Naive thymus-derived CD4-positive, alpha-beta T cell (primary cell): ENCODE data around the gene IQGAP2. TPM values are rescaled to one million over a fixed set of nuclear protein-coding genes. Genes with fewer than 3 reads are reported as not detected.

Experiments
- ATAC-seq: fragments of 150-1000 bp; cut with Tn5 transposase; 2 replicates; pipeline ENCODE4 v1.10.0; 2021; ENCODE audit warnings: mild to moderate bottlenecking, moderate library complexity
- CTCF ChIA-PET: fragments of 350-600 bp; sonication (Branson Sonifier 250); formaldehyde crosslinking; loops from one replicate; lab custom pipeline; 2021; ENCODE audit warnings: antibody characterized with exemption; lab: Charles Lee
- POLR2A ChIA-PET: fragments of 350-600 bp; sonication (Branson Sonifier 250); formaldehyde crosslinking; loops from one replicate; lab custom pipeline; 2021; ENCODE audit warnings: antibody characterized with exemption, inconsistent platforms; lab: Charles Lee
- DNase-seq, 9 donors: peaks; one replicate each; pipeline versions ENCODE4 v3.0.0 to v3.0.0-alpha.2; 2020 to 2022; ENCODE audit warnings: mixed read lengths in 1 of 9
- H3K27ac ChIP-seq: one replicate; pipeline ENCODE4 v1.7.0; 2013; ENCODE audit warnings: mild to moderate bottlenecking, low read depth, low read length, moderate library complexity
- H3K27me3 ChIP-seq, 2 donors: one replicate each; pipeline ENCODE4 v1.7.0; 2013; ENCODE audit warnings: low read length in 2 of 2, mild to moderate bottlenecking in 2 of 2, moderate library complexity in 2 of 2; ENCODE audit not compliant: control insufficient read depth in 2 of 2, insufficient read depth in 2 of 2
- H3K36me3 ChIP-seq, 3 experiments: 1 replicate in 2 of 3; 2 replicates in 1 of 3; pipeline ENCODE4 v1.7.0; 2013; ENCODE audit warnings: low read length in 3 of 3, mild to moderate bottlenecking in 3 of 3, moderate library complexity in 1 of 3; ENCODE audit not compliant: insufficient read depth in 3 of 3, control insufficient read depth in 2 of 3
- H3K4me1 ChIP-seq, 2 donors: one replicate each; pipeline ENCODE4 v1.7.0; 2013; ENCODE audit warnings: low read length in 2 of 2, mild to moderate bottlenecking in 2 of 2, moderate library complexity in 1 of 2; ENCODE audit not compliant: control insufficient read depth in 2 of 2, insufficient read depth in 2 of 2
- H3K4me3 ChIP-seq: 2 replicates; pipeline ENCODE4 v1.7.0; 2013; ENCODE audit warnings: mild to moderate bottlenecking, low read length
- H3K9me3 ChIP-seq, 3 experiments: 1 replicate in 2 of 3; 2 replicates in 1 of 3; pipeline ENCODE4 v1.7.0; 2013; ENCODE audit warnings: low read length in 3 of 3; ENCODE audit not compliant: control insufficient read depth in 2 of 3
- H3K27ac Mint-ChIP-seq, 9 donors: one replicate each; pipeline ENCODE4 v1.8.0; 2020 to 2022; ENCODE audit warnings: mixed read lengths in 9 of 9, mild to moderate bottlenecking in 8 of 9, moderate library complexity in 5 of 9, inconsistent platforms in 2 of 9
- H3K27me3 Mint-ChIP-seq, 5 donors: one replicate each; pipeline ENCODE4 v1.8.0; 2021 to 2022; ENCODE audit warnings: mixed read lengths in 5 of 5, mild to moderate bottlenecking in 1 of 5
- H3K36me3 Mint-ChIP-seq, 5 donors: one replicate each; pipeline ENCODE4 v1.8.0; 2020 to 2022; ENCODE audit warnings: mixed read lengths in 5 of 5, mild to moderate bottlenecking in 3 of 5, inconsistent platforms in 1 of 5
- H3K4me1 Mint-ChIP-seq, 7 donors: one replicate each; pipeline ENCODE4 v1.8.0; 2020 to 2022; ENCODE audit warnings: mixed read lengths in 7 of 7, mild to moderate bottlenecking in 3 of 7, inconsistent platforms in 1 of 7
- H3K4me3 Mint-ChIP-seq, 10 donors: one replicate each; pipeline ENCODE4 v1.8.0; 2020 to 2022; ENCODE audit warnings: mild to moderate bottlenecking in 10 of 10, mixed read lengths in 10 of 10, moderate library complexity in 6 of 10, inconsistent platforms in 2 of 10
- H3K9me3 Mint-ChIP-seq, 11 donors: one replicate each; pipeline ENCODE4 v1.8.0; 2020 to 2022; ENCODE audit warnings: mixed read lengths in 11 of 11, mild to moderate bottlenecking in 4 of 11, inconsistent platforms in 1 of 11, moderate library complexity in 1 of 11
- intact Hi-C, 2 donors: fragments of 100-400 bp; cut with micrococcal nuclease; formaldehyde crosslinking; loops; one replicate each; pipeline ENCODE4 v1.15.1; 2023
- polyA plus RNA-seq, 2 donors: library from polyadenylated mRNA; unstranded; fragments of 300-500 nt; fragmentation: Illumina TruSeq; gene quantifications; one replicate each; pipeline ENCODE4 v1.2.3, GENCODE V29; 2021
- total RNA-seq, 6 experiments: library from RNA in 5 of 6; stranded (reverse) in 5 of 6; gene quantifications; 1 replicate in 5 of 6; 2 replicates in 1 of 6; pipeline ENCODE4 v1.2.3 and lab custom pipeline; 2021 to 2026

Gene IQGAP2
- total and polyA plus RNA-seq, 7 experiments from 2014 or later, result 19.0 to 114 (median 86.3) TPM

- DNase-seq (no peak), ATAC-seq (no peak)
- Mint-ChIP-seq H3K27me3 (no peaks in the 10 kb centered on the region), H3K27ac (peak overlapping the region in 7 of 9 donors; percentile 12 to 98 (median 80)), H3K9me3 (peaks cover 0 to 6% (median 0%) of the 10 kb centered on the region in 11 donors), H3K4me3 (peak overlapping the region in 1 of 10 donors; percentile 9), H3K4me1 (peaks cover 50 to 90% (median 71%) of the 10 kb centered on the region in 7 donors), H3K36me3 (peaks cover 7 to 55% (median 33%) of the 10 kb centered on the region in 5 donors)
- ChIA-PET POLR2A (no interaction called here), CTCF (no interaction called here)
- Histone ChIP-seq H3K36me3 (no peaks in the 10 kb centered on the region), H3K9me3 (no peaks in the 10 kb centered on the region), H3K4me1 (peaks cover 42 to 48% of the 10 kb centered on the region in 2 donors), H3K4me3 (no peak overlapping the region), H3K27ac (no peak overlapping the region), H3K27me3 (no peaks in the 10 kb centered on the region)
- intact Hi-C loops, result loop anchor here (5.0 kb wide), 4 partner anchors 53 to 1308 kb away; partner anchors contain the start of genes AGGF1 (in 1 of the 2) and TBCA (in 1 of the 2)
Measured at GRCh38 chr5:76469656-76470290, 66.7 kb downstream of the IQGAP2 start.

GRCh38 chr5:76470976-76471375, 67.9 kb downstream of the IQGAP2 start:
- H3K27ac ChIP-seq, result peak overlapping the region; percentile 39
- no peak for ATAC-seq
- Mint-ChIP-seq H3K27ac (peak overlapping the region in 8 of 9 donors; percentile 33 to 98 (median 93)), H3K4me3 (peak overlapping the region in 4 of 10 donors; percentile 52 to 78 (median 58)), H3K36me3 (peaks cover 7 to 53% (median 23%) of the 10 kb centered on the region in 5 donors), H3K9me3 (peaks cover 0 to 6% (median 0%) of the 10 kb centered on the region in 11 donors), H3K27me3 (no peaks in the 10 kb centered on the region), H3K4me1 (peaks cover 61 to 93% (median 83%) of the 10 kb centered on the region in 7 donors)
- no peaks in the 10 kb centered on the region for H3K27me3 ChIP-seq
- DNase-seq, result no peak
- intact Hi-C loops, result loop anchor here (5.0 kb wide), 4 partner anchors 51 to 1306 kb away; partner anchors contain the start of genes AGGF1 (in 1 of the 2) and TBCA (in 1 of the 2)
- H3K4me3 ChIP-seq, result no peak overlapping the region
- no peaks in the 10 kb centered on the region for H3K9me3 ChIP-seq
- peaks cover 50 to 60% of the 10 kb centered on the region in 2 donors for H3K4me1 ChIP-seq
- CTCF ChIA-PET, result interaction anchor here (1.0 to 3.7 kb wide), 2 partner anchors 67 to 72 kb away, joined by 3 to 20 read pairs; partner anchors contain the start of gene IQGAP2
- POLR2A ChIA-PET, result interaction anchor here (0.6 to 1.6 kb wide), 3 partner anchors 12 to 76 kb away, joined by 3 to 5 read pairs (median 4); no protein-coding TSS in a partner anchor
- no peaks in the 10 kb centered on the region for H3K36me3 ChIP-seq

- no peaks in the 10 kb centered on the region for H3K27me3 Mint-ChIP-seq
- H3K4me1 Mint-ChIP-seq, result peaks cover 65 to 93% (median 83%) of the 10 kb centered on the region in 7 donors
- H3K4me3 Mint-ChIP-seq, result peak overlapping the region in 6 of 10 donors; percentile 16 to 78 (median 54)
- Histone ChIP-seq H3K4me3 (no peak overlapping the region), H3K4me1 (peaks cover 54 to 65% of the 10 kb centered on the region in 2 donors), H3K27ac (peak overlapping the region; percentile 39), H3K9me3 (no peaks in the 10 kb centered on the region), H3K36me3 (no peaks in the 10 kb centered on the region), H3K27me3 (no peaks in the 10 kb centered on the region)
- H3K36me3 Mint-ChIP-seq, result peaks cover 7 to 53% (median 23%) of the 10 kb centered on the region in 5 donors
- H3K27ac Mint-ChIP-seq, result peak overlapping the region; percentile 51 to 98 (median 93)
- CTCF ChIA-PET, result interaction anchor here (3.7 kb wide), 1 partner anchor 68 kb away, joined by 20 read pairs; the partner anchor contains the start of gene IQGAP2
- POLR2A ChIA-PET, result interaction anchor here (0.6 to 1.6 kb wide), 2 partner anchors 12 to 76 kb away, joined by 4 to 5 read pairs; no protein-coding TSS in a partner anchor
- ATAC-seq (no peak), DNase-seq (no peak)
- peaks cover 0 to 6% (median 0%) of the 10 kb centered on the region in 11 donors for H3K9me3 Mint-ChIP-seq
- intact Hi-C loops, result loop anchor here (5.0 kb wide), 4 partner anchors 51 to 1306 kb away; partner anchors contain the start of genes AGGF1 (in 1 of the 2) and TBCA (in 1 of the 2)
Measured at GRCh38 chr5:76471406-76471805, 68.3 kb downstream of the IQGAP2 start.

- Mint-ChIP-seq H3K4me1 (peaks cover 64 to 92% (median 83%) of the 10 kb centered on the region in 7 donors), H3K4me3 (peak overlapping the region; percentile 5 to 78 (median 51)), H3K27me3 (no peaks in the 10 kb centered on the region), H3K27ac (peak overlapping the region; percentile 83 to 98 (median 93)), H3K9me3 (peaks cover 0 to 6% (median 0%) of the 10 kb centered on the region in 11 donors), H3K36me3 (peaks cover 7 to 52% (median 22%) of the 10 kb centered on the region in 5 donors)
- Histone ChIP-seq H3K4me1 (peaks cover 54 to 67% of the 10 kb centered on the region in 2 donors), H3K36me3 (no peaks in the 10 kb centered on the region), H3K27ac (peak overlapping the region; percentile 39), H3K4me3 (no peak overlapping the region), H3K9me3 (no peaks in the 10 kb centered on the region), H3K27me3 (no peaks in the 10 kb centered on the region)
- DNase-seq, result no peak
- intact Hi-C loops, result loop anchor here (2.0 to 5.0 kb wide), 6 partner anchors 21 to 1305 kb away; partner anchors contain the start of genes AGGF1 (in 1 of the 2) and TBCA (in 1 of the 2)
- ChIA-PET POLR2A (interaction anchor here (1.6 to 3.1 kb wide), 2 partner anchors 11 to 68 kb away, joined by 4 to 24 read pairs; partner anchors contain the start of gene IQGAP2), CTCF (interaction anchor here (0.7 to 3.7 kb wide), 3 partner anchors 14 to 68 kb away, joined by 3 to 20 read pairs (median 3); partner anchors contain the start of gene IQGAP2)
- no peak for ATAC-seq
Measured at GRCh38 chr5:76471987-76472334, 68.9 kb downstream of the IQGAP2 start.

- POLR2A ChIA-PET, result interaction anchor here (0.9 to 3.1 kb wide), 3 partner anchors 11 to 70 kb away, joined by 3 to 24 read pairs (median 4); partner anchors contain the start of gene IQGAP2
- DNase-seq, result peak in 4 of 9 donors; percentile 18 to 38 (median 33)
Measured at GRCh38 chr5:76472335-76473008, 69.4 kb downstream of the IQGAP2 start.

More at GRCh38 chr5:76472335-76473008, 69.4 kb downstream of the IQGAP2 start:
- peaks cover 63 to 95% (median 83%) of the 10 kb centered on the region in 7 donors for H3K4me1 Mint-ChIP-seq
- intact Hi-C loops, result loop anchor here (1.0 to 5.0 kb wide), 10 partner anchors 22 to 1305 kb away; partner anchors contain the start of genes AGGF1 (in 1 of the 2), IQGAP2 (in 1 of the 2) and TBCA (in 1 of the 2)
- Histone ChIP-seq H3K27me3 (no peaks in the 10 kb centered on the region), H3K27ac (peak overlapping the region; percentile 59), H3K4me1 (peaks cover 54 to 67% of the 10 kb centered on the region in 2 donors), H3K4me3 (no peak overlapping the region), H3K36me3 (no peaks in the 10 kb centered on the region), H3K9me3 (no peaks in the 10 kb centered on the region)
- H3K4me3 Mint-ChIP-seq, result peak overlapping the region; percentile 5 to 78 (median 52)
- peaks cover 7 to 51% (median 20%) of the 10 kb centered on the region in 5 donors for H3K36me3 Mint-ChIP-seq
- H3K9me3 Mint-ChIP-seq, result peaks cover 0 to 6% (median 0%) of the 10 kb centered on the region in 11 donors
- H3K27me3 Mint-ChIP-seq, result no peaks in the 10 kb centered on the region
- peak overlapping the region; percentile 83 to 98 (median 93) for H3K27ac Mint-ChIP-seq
- no peak for ATAC-seq
- CTCF ChIA-PET, result interaction anchor here (0.6 to 3.7 kb wide), 5 partner anchors 14 to 71 kb away, joined by 3 to 20 read pairs (median 3); partner anchors contain the start of gene IQGAP2
